Smooth muscle cell (in vitro differentiated cells): ENCODE data around the gene EYA2. TPM values are rescaled to one million over a fixed set of nuclear protein-coding genes. Genes with fewer than 3 reads are reported as not detected.

Experiments used
- DNase-seq: peaks from one replicate; lab custom pipeline; 2025; ENCODE audit not compliant: unreplicated experiment; lab: John Stamatoyannopoulos, UW
- H2AFZ ChIP-seq: fragments of 200-600 bp; sonication (generic); 2 replicates; pipeline ENCODE4 v1.6.0; 2016; ENCODE audit warnings: antibody characterized with exemption, low read depth, mild to moderate bottlenecking
- H3F3A ChIP-seq: fragments of 200-600 bp; sonication (generic); 2 replicates; pipeline ENCODE4 v1.6.0; 2017; ENCODE audit warnings: antibody characterized with exemption, low read depth
- H3K27ac ChIP-seq: fragments of 200-600 bp; sonication (generic); 2 replicates; pipeline ENCODE4 v1.5.1; 2016; ENCODE audit warnings: low read depth, mild to moderate bottlenecking
- H3K27me3 ChIP-seq: fragments of 200-600 bp; sonication (generic); 2 replicates; pipeline ENCODE4 v1.6.1; 2016; ENCODE audit warnings: low read depth, mild to moderate bottlenecking
- H3K36me3 ChIP-seq: fragments of 200-600 bp; sonication (generic); 2 replicates; pipeline ENCODE4 v1.5.1; 2016; ENCODE audit warnings: low read depth
- H3K4me1 ChIP-seq: fragments of 200-600 bp; sonication (generic); 2 replicates; pipeline ENCODE4 v1.5.1; 2016; ENCODE audit warnings: low read depth
- H3K4me2 ChIP-seq: fragments of 200-600 bp; sonication (generic); 2 replicates; pipeline ENCODE4 v1.6.0; 2016; ENCODE audit warnings: mild to moderate bottlenecking
- H3K4me3 ChIP-seq: fragments of 200-600 bp; sonication (generic); 2 replicates; pipeline ENCODE4 v1.5.1; 2016; ENCODE audit warnings: mild to moderate bottlenecking
- H3K79me2 ChIP-seq: fragments of 200-600 bp; sonication (generic); 2 replicates; pipeline ENCODE4 v1.6.0; 2016; ENCODE audit warnings: low read depth, mild to moderate bottlenecking
- H3K9ac ChIP-seq: fragments of 200-600 bp; sonication (generic); 2 replicates; pipeline ENCODE4 v1.6.0; 2016; ENCODE audit warnings: low read depth
- H3K9me3 ChIP-seq: fragments of 200-600 bp; sonication (generic); replicated peaks from 2 replicates; pipeline ENCODE4 v1.5.1; 2016; ENCODE audit warnings: low read depth
- H4K20me1 ChIP-seq: fragments of 200-600 bp; sonication (generic); 2 replicates; pipeline ENCODE4 v1.6.0; 2016; ENCODE audit warnings: low read depth
- WGBS: methylation state at CpG from one replicate; pipeline ENCODE4 v1.1.7; 2016; ENCODE audit warnings: low lambda C conversion rate; 5-methylcytosine and 5-hydroxymethylcytosine counted together
- polyA plus RNA-seq: library from polyadenylated mRNA; unstranded; fragments of >200 nt; fragmentation: Nextera tagmentation; extraction: Ambion mirVana; gene quantifications from 2 replicates; pipeline ENCODE4 v1.2.1, GENCODE V29; 2016
- total RNA-seq: library from RNA; depleted of rRNA; stranded (reverse); fragments of >200 nt; gene quantifications from 2 replicates; pipeline ENCODE4 v1.2.3, GENCODE V29; 2014
- TF ChIP-seq, protein P1 (sequence below): fragments of 200-600 bp; sonication (generic); IDR thresholded peaks from 2 replicates; pipeline ENCODE4 v1.5.1; 2017; ENCODE audit warnings: borderline replicate concordance, mild to moderate bottlenecking, antibody characterized with exemption; ENCODE audit not compliant: insufficient read depth, poor library complexity, severe bottlenecking

EYA2 gene
- total and polyA plus RNA-seq, 2 experiments from 2014 or later = 0.98 to 1.3 TPM

- DNase-seq = no peak
- H3K27ac ChIP-seq = no peak overlapping the region
- TF ChIP-seq, protein P1, sequence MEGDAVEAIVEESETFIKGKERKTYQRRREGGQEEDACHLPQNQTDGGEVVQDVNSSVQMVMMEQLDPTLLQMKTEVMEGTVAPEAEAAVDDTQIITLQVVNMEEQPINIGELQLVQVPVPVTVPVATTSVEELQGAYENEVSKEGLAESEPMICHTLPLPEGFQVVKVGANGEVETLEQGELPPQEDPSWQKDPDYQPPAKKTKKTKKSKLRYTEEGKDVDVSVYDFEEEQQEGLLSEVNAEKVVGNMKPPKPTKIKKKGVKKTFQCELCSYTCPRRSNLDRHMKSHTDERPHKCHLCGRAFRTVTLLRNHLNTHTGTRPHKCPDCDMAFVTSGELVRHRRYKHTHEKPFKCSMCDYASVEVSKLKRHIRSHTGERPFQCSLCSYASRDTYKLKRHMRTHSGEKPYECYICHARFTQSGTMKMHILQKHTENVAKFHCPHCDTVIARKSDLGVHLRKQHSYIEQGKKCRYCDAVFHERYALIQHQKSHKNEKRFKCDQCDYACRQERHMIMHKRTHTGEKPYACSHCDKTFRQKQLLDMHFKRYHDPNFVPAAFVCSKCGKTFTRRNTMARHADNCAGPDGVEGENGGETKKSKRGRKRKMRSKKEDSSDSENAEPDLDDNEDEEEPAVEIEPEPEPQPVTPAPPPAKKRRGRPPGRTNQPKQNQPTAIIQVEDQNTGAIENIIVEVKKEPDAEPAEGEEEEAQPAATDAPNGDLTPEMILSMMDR = no peak
- no peaks in the 10 kb centered on the region for H3K79me2 ChIP-seq
- no peak overlapping the region for H3K4me3 ChIP-seq
- H3K27me3 ChIP-seq = no peaks in the 10 kb centered on the region
- no peaks in the 10 kb centered on the region for H4K20me1 ChIP-seq
- no peaks in the 10 kb centered on the region for H3K36me3 ChIP-seq
- H3K4me1 ChIP-seq = peaks cover 3% of the 10 kb centered on the region
- no peaks in the 10 kb centered on the region for H3K9me3 ChIP-seq
- H3K9ac ChIP-seq = no peak overlapping the region
- H2AFZ ChIP-seq = no peak overlapping the region
- H3K4me2 ChIP-seq = no peak overlapping the region
- no peaks in the 10 kb centered on the region for H3F3A ChIP-seq
- 96% methylated on average over 15 of the region's 15 CpGs for WGBS
Measured at GRCh38 chr20:47089151-47089550, 194.5 kb downstream of the EYA2 start.

GRCh38 chr20:47090835-47091234, 196.2 kb downstream of the EYA2 start:
- H3K9me3 ChIP-seq = peaks cover 5% of the 10 kb centered on the region
- no peak overlapping the region for H3K27ac ChIP-seq
- H3K9ac ChIP-seq = no peak overlapping the region
- H3K4me3 ChIP-seq = no peak overlapping the region
- DNase-seq = no peak
- peaks cover 4% of the 10 kb centered on the region for H3K36me3 ChIP-seq
- no peaks in the 10 kb centered on the region for H3K27me3 ChIP-seq
- TF ChIP-seq, protein P1 = no peak
- 97% methylated on average over 5 of the region's 5 CpGs for WGBS
- H3K4me2 ChIP-seq = no peak overlapping the region
- H3F3A ChIP-seq = no peaks in the 10 kb centered on the region
- H4K20me1 ChIP-seq = no peaks in the 10 kb centered on the region
- H2AFZ ChIP-seq = no peak overlapping the region
- H3K4me1 ChIP-seq = peaks cover 3% of the 10 kb centered on the region
- no peaks in the 10 kb centered on the region for H3K79me2 ChIP-seq

- peaks cover 4% of the 10 kb centered on the region for H3K36me3 ChIP-seq
- no peak for DNase-seq
- H3K27me3 ChIP-seq = no peaks in the 10 kb centered on the region
- peaks cover 12% of the 10 kb centered on the region for H3K9me3 ChIP-seq
- no peak overlapping the region for H3K4me2 ChIP-seq
- H3K4me3 ChIP-seq = no peak overlapping the region
- H3K4me1 ChIP-seq = no peaks in the 10 kb centered on the region
- no peaks in the 10 kb centered on the region for H3F3A ChIP-seq
- H3K9ac ChIP-seq = no peak overlapping the region
- H3K79me2 ChIP-seq = no peaks in the 10 kb centered on the region
- no peak overlapping the region for H2AFZ ChIP-seq
- no peak overlapping the region for H3K27ac ChIP-seq
- no peaks in the 10 kb centered on the region for H4K20me1 ChIP-seq
- 88% methylated on average over 13 of the region's 13 CpGs for WGBS
- TF ChIP-seq, protein P1 = no peak
Measured at GRCh38 chr20:47093320-47093966, 198.8 kb downstream of the EYA2 start.

GRCh38 chr20:47095690-47096089, 201.0 kb downstream of the EYA2 start:
- Histone ChIP-seq H3K79me2 (no peaks in the 10 kb centered on the region), H3K27ac (no peak overlapping the region), H3K9ac (no peak overlapping the region), H3K4me1 (no peaks in the 10 kb centered on the region), H4K20me1 (no peaks in the 10 kb centered on the region), H3K9me3 (peaks cover 12% of the 10 kb centered on the region), H3K27me3 (no peaks in the 10 kb centered on the region), H3K36me3 (peaks cover 4% of the 10 kb centered on the region), H3K4me2 (no peak overlapping the region), H2AFZ (no peak overlapping the region), H3F3A (no peaks in the 10 kb centered on the region), H3K4me3 (no peak overlapping the region)
- no peak for DNase-seq
- 70% methylated on average over 1 of the region's 1 CpG for WGBS
- TF ChIP-seq, protein P1 = no peak
